Thoracic aorta (tissue), 2 donors: ENCODE results near the gene SLC44A3. TPM values are rescaled to one million over a fixed set of nuclear protein-coding genes. Genes with fewer than 3 reads are reported as not detected.

Source experiments
- ATAC-seq: fragments of 150-250 bp; one replicate; pipeline ENCODE4 v1.8.0; 2017; ENCODE audit warnings: low read depth; ENCODE audit not compliant: insufficient number of reproducible peaks, low FRiP score
- DNase-seq: peaks from one replicate; pipeline ENCODE4 v3.0.0-alpha.2; 2020; ENCODE audit warnings: low spot score
- H3K27ac ChIP-seq, 2 donors: fragments of 200-600 bp; sonication (generic); 1 replicate in 1 of 2; 2 replicates in 1 of 2; pipeline ENCODE4 v1.5.1; 2016; ENCODE audit warnings: mild to moderate bottlenecking in 2 of 2, moderate library complexity in 2 of 2
- H3K27me3 ChIP-seq: fragments of 200-600 bp; sonication (generic); replicated peaks from 2 replicates; pipeline ENCODE4 v1.6.0; 2016; ENCODE audit warnings: mild to moderate bottlenecking; ENCODE audit not compliant: insufficient read depth
- H3K36me3 ChIP-seq: fragments of 200-600 bp; sonication (generic); one replicate; pipeline ENCODE4 v1.5.1; 2016
- H3K4me1 ChIP-seq, 2 donors: fragments of 200-600 bp; sonication (generic); 1 replicate in 1 of 2; 2 replicates in 1 of 2; pipeline versions ENCODE4 v1.5.1 to v1.6.0; 2016; ENCODE audit warnings: low read depth in 2 of 2, mild to moderate bottlenecking in 1 of 2; ENCODE audit not compliant: control insufficient read depth in 1 of 2
- H3K4me3 ChIP-seq: fragments of 200-600 bp; sonication (generic); 2 replicates; pipeline ENCODE4 v1.5.1; 2016; ENCODE audit warnings: mild to moderate bottlenecking
- H3K9me3 ChIP-seq: fragments of 200-600 bp; sonication (generic); 2 replicates; pipeline ENCODE4 v1.5.1; 2016
- CTCF ChIP-seq: fragments of 200-600 bp; sonication (generic); IDR thresholded peaks from one replicate; pipeline ENCODE4 v1.5.1; 2019; ENCODE audit warnings: antibody characterized with exemption
- total RNA-seq, 2 donors: library from RNA; depleted of rRNA; stranded (reverse); fragments of >200 nt; gene quantifications; one replicate each; pipeline versions ENCODE4 v1.1.0 to v1.2.3, GENCODE V29; 2016

Gene SLC44A3
- total RNA-seq, 2 donors from 2014 or later, result 2.5 to 3.7 TPM

- peak; percentile 87 for TF ChIP-seq CTCF
- no peaks in the 10 kb centered on the region for H3K9me3 ChIP-seq
- DNase-seq, result peak; percentile 60
These were observed 34.5 kb downstream of the SLC44A3 start for GRCh38 chr1:94854458-94855306.

DNA sequence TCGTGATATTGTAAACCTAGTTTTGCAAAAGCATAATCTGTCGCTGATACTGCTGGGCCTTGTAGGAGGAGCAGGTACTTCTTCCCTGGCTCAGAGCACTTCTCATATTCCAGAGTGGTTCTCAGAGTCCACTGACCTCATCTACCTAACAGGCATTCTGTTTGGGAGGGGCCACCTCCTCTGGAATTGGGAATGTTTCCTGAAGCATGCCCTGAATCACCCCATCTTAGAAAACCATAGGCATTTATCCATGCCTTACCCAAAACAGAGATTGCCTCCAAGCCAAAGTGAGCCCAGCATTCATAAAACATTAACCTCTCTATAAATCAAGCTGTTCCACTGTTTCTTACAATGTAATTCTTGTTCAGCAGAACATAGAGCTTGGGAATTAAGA is 35.1 kb downstream of the SLC44A3 start:
- DNase-seq (no peak), ATAC-seq (no peak)
- Histone ChIP-seq H3K9me3 (no peaks in the 10 kb centered on the region), H3K27ac (peak overlapping the region; percentile 17 to 73), H3K36me3 (no peaks in the 10 kb centered on the region), H3K4me1 (peaks cover 14 to 41% of the 10 kb centered on the region in 2 donors), H3K4me3 (peak overlapping the region; percentile 72), H3K27me3 (no peaks in the 10 kb centered on the region)
- no peak for TF ChIP-seq CTCF

More at GRCh38 chr1:94854458-94855306, 34.5 kb downstream of the SLC44A3 start:
- Histone ChIP-seq H3K27ac (peak overlapping the region; percentile 40 to 73), H3K36me3 (no peaks in the 10 kb centered on the region), H3K4me3 (peak overlapping the region; percentile 72), H3K4me1 (peaks cover 14 to 45% of the 10 kb centered on the region in 2 donors), H3K27me3 (no peaks in the 10 kb centered on the region)
- peak; percentile 61 for ATAC-seq

DNA sequence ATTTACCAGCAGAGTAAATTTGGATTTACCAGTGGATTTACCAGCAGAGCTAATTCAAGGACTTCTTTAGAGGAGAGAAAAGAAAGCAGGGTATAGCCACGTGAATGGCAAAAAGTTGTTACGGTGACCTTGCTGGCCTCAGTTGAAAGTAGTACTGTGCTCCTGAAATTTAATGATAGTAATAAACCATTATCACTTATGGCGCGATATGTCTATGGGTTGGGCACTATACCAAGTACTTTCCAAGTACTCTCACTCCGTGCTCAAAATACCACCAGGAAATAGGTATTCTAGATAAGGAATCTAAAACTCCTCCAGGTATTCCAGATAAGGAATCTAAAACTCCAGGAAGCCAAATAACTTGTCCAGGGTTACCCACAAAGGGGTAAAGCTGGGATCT is 35.8 kb downstream of the SLC44A3 start:
- DNase-seq (no peak), ATAC-seq (no peak)
- Histone ChIP-seq H3K27me3 (no peaks in the 10 kb centered on the region), H3K36me3 (no peaks in the 10 kb centered on the region), H3K9me3 (no peaks in the 10 kb centered on the region), H3K4me3 (no peak overlapping the region), H3K27ac (no peak overlapping the region), H3K4me1 (peaks cover 13 to 38% of the 10 kb centered on the region in 2 donors)
- TF ChIP-seq CTCF, result no peak

- Histone ChIP-seq H3K4me1 (peaks cover 6 to 36% of the 10 kb centered on the region in 2 donors), H3K27me3 (no peaks in the 10 kb centered on the region), H3K27ac (no peak overlapping the region), H3K4me3 (no peak overlapping the region), H3K9me3 (no peaks in the 10 kb centered on the region), H3K36me3 (no peaks in the 10 kb centered on the region)
- DNase-seq (no peak), ATAC-seq (no peak)
- TF ChIP-seq CTCF, result no peak
These were observed 36.7 kb downstream of the SLC44A3 start for GRCh38 chr1:94856868-94857267.

DNA sequence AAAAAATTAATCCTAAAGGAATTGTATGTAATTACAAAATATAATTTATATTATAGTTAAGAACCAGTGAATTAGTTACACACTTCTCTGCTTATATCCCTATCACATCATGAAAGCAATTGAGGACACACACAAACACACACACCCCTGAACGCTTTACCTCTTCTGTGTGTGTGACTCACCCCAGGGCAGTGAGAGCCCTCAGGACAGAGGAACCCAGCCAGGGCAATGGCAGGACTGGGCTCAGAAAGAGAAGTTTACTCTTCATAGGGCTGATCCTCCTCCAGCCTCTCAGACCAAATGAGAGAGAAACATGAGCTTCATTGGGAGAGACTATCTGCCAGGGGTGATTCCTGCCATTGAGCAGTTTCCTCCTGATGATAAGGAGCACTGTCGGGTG is 38.1 kb downstream of the SLC44A3 start:
- DNase-seq (no peak), ATAC-seq (no peak)
- Histone ChIP-seq H3K9me3 (no peaks in the 10 kb centered on the region), H3K4me3 (no peak overlapping the region), H3K36me3 (no peaks in the 10 kb centered on the region), H3K27me3 (no peaks in the 10 kb centered on the region), H3K27ac (no peak overlapping the region), H3K4me1 (peaks cover 14 to 37% of the 10 kb centered on the region in 2 donors)
- TF ChIP-seq CTCF, result no peak
